ENCODE results near the gene PPARD. TPM values are rescaled to one million over a fixed set of nuclear protein-coding genes. Genes with fewer than 3 reads are reported as not detected.
"Not testable (repeated sequence)": the region's sequence is repeated elsewhere in the genome, so short reads cannot be mapped to it uniquely, and the experiment has no call there.

PPARD gene
- total RNA-seq, 1 donor from 2014 or later, result 29.1 TPM

GRCh38 chr6:35302604-35303241 is 39.6 kb upstream of the PPARD start:
- Mint-ChIP-seq H3K9me3 (no peaks in the 10 kb centered on the region), H3K4me3 (ENCODE audit: low read depth) (peak overlapping the region; percentile 84), H3K27me3 (ENCODE audit: low read depth) (no peaks in the 10 kb centered on the region), H3K27ac (peak overlapping the region; percentile 90), H3K4me1 (ENCODE audit: low read depth) (peaks cover 54% of the 10 kb centered on the region), H3K36me3 (ENCODE audit: low read depth) (peaks cover 56% of the 10 kb centered on the region)
- intact Hi-C loops (cut with micrococcal nuclease), result loop anchor here (1.0 to 5.0 kb wide), 7 partner anchors 9 to 430 kb away; partner anchors contain the start of genes FANCE, PPARD and RPL10A
- DNase-seq (ENCODE audit: low spot score), result peak; percentile 88

- Mint-ChIP-seq H3K9me3 (no peaks in the 10 kb centered on the region), H3K27me3 (ENCODE audit: low read depth) (no peaks in the 10 kb centered on the region), H3K36me3 (ENCODE audit: low read depth) (peaks cover 61% of the 10 kb centered on the region), H3K27ac (peak overlapping the region; percentile 90), H3K4me1 (ENCODE audit: low read depth) (peaks cover 59% of the 10 kb centered on the region), H3K4me3 (ENCODE audit: low read depth) (peak overlapping the region; percentile 84)
- intact Hi-C loops (cut with micrococcal nuclease), result loop anchor here (5.0 kb wide), 1 partner anchor 428 kb away; no protein-coding TSS in a partner anchor
- no peak for DNase-seq (ENCODE audit: low spot score)
Measured at GRCh38 chr6:35304299-35304698, 38.1 kb upstream of the PPARD start.

- peaks cover 62% of the 10 kb centered on the region for H3K36me3 Mint-ChIP-seq (ENCODE audit: low read depth)
- no peak overlapping the region for H3K27ac Mint-ChIP-seq
- no peaks in the 10 kb centered on the region for H3K27me3 Mint-ChIP-seq (ENCODE audit: low read depth)
- H3K9me3 Mint-ChIP-seq, result no peaks in the 10 kb centered on the region
- DNase-seq (ENCODE audit: low spot score), result no peak
- H3K4me1 Mint-ChIP-seq (ENCODE audit: low read depth), result peaks cover 60% of the 10 kb centered on the region
- intact Hi-C loops (cut with micrococcal nuclease), result no loop called here
- no peak overlapping the region for H3K4me3 Mint-ChIP-seq (ENCODE audit: low read depth)
Measured at GRCh38 chr6:35305117-35305516, 37.2 kb upstream of the PPARD start.

DNA sequence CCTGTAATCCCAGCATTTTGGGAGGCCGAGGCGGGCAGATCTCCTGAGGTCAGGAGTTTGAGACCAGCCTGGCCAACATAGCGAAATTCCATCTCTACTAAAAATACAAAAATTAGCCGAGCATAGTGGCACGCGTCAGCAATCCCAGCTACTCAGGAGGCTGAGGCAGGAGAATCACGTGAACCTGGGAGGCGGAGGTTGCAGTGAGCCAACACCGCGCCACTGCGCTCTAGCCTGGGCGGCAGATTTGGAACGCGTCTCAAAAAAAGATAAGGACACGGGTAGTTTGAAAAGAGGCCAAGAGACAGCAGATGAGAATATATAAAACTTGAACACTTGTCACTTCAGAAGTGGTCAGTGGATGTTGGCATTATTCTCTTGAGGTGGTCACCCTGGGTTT is 35.2 kb upstream of the PPARD start:
- H3K27ac Mint-ChIP-seq; H3K4me3 Mint-ChIP-seq (ENCODE audit: low read depth); DNase-seq (ENCODE audit: low spot score); H3K9me3 Mint-ChIP-seq; H3K27me3 Mint-ChIP-seq (ENCODE audit: low read depth); intact Hi-C loops (cut with micrococcal nuclease): not testable (repeated sequence)
- Mint-ChIP-seq H3K4me1 (ENCODE audit: low read depth) (peaks cover 65% of the 10 kb centered on the region), H3K36me3 (ENCODE audit: low read depth) (peaks cover 69% of the 10 kb centered on the region)

- Mint-ChIP-seq H3K4me1 (ENCODE audit: low read depth) (peaks cover 68% of the 10 kb centered on the region), H3K36me3 (ENCODE audit: low read depth) (peaks cover 73% of the 10 kb centered on the region), H3K27ac (peak overlapping the region; percentile 93)
- intact Hi-C loops (cut with micrococcal nuclease); H3K27me3 Mint-ChIP-seq (ENCODE audit: low read depth); DNase-seq (ENCODE audit: low spot score); H3K9me3 Mint-ChIP-seq; H3K4me3 Mint-ChIP-seq (ENCODE audit: low read depth): not testable (repeated sequence)
Measured at GRCh38 chr6:35308543-35308942, 33.8 kb upstream of the PPARD start.

GRCh38 chr6:35309611-35310264 is 32.6 kb upstream of the PPARD start:
- Mint-ChIP-seq H3K27me3 (ENCODE audit: low read depth) (no peaks in the 10 kb centered on the region), H3K36me3 (ENCODE audit: low read depth) (peaks cover 76% of the 10 kb centered on the region)

DNA sequence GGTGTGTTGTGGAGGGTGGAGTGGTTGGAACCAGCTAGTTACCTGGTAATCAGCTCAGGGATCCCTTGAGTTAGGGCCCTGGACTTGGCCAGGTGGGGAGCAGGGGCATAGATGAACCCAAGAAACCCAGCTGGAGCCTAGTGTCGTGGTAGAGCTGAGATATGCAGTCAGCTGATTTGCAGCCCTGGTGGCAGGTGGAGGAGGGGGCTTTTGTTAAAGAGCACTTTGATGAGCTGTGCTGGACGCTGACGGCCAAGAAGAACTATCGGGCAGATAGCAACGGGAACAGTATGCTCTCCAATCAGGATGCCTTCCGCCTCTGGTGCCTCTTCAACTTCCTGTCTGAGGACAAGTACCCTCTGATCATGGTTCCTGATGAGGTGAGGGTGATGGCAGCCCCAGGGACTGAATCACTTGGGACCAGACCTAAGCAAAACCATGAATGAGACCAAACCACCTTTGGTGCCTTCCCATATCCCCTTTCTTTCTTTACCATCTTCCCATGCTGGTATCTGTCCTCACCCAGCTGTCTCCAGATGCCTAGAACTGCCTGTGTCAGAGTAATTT is 32.0 kb upstream of the PPARD start:
- Mint-ChIP-seq H3K9me3 (no peaks in the 10 kb centered on the region), H3K36me3 (ENCODE audit: low read depth) (peaks cover 80% of the 10 kb centered on the region), H3K4me3 (ENCODE audit: low read depth) (peak overlapping the region; percentile 31), H3K27me3 (ENCODE audit: low read depth) (no peaks in the 10 kb centered on the region), H3K4me1 (ENCODE audit: low read depth) (peaks cover 71% of the 10 kb centered on the region), H3K27ac (peak overlapping the region; percentile 93)
- DNase-seq (ENCODE audit: low spot score), result no peak
- intact Hi-C loops (cut with micrococcal nuclease), result no loop called here

More at GRCh38 chr6:35309611-35310264, 32.6 kb upstream of the PPARD start:
- no peak for DNase-seq (ENCODE audit: low spot score)
- H3K4me1 Mint-ChIP-seq (ENCODE audit: low read depth), result peaks cover 67% of the 10 kb centered on the region
- intact Hi-C loops (cut with micrococcal nuclease), result no loop called here
- H3K9me3 Mint-ChIP-seq, result no peaks in the 10 kb centered on the region
- peak overlapping the region; percentile 93 for H3K27ac Mint-ChIP-seq
- peak overlapping the region; percentile 31 for H3K4me3 Mint-ChIP-seq (ENCODE audit: low read depth)

GRCh38 chr6:35311390-35312075 is 30.8 kb upstream of the PPARD start:
- Mint-ChIP-seq H3K27ac (peak overlapping the region; percentile 93), H3K9me3 (no peaks in the 10 kb centered on the region), H3K4me3 (ENCODE audit: low read depth) (peak overlapping the region; percentile 63), H3K4me1 (ENCODE audit: low read depth) (peaks cover 70% of the 10 kb centered on the region), H3K36me3 (ENCODE audit: low read depth) (peaks cover 88% of the 10 kb centered on the region), H3K27me3 (ENCODE audit: low read depth) (no peaks in the 10 kb centered on the region)
- peak; percentile 54 for DNase-seq (ENCODE audit: low spot score)
- intact Hi-C loops (cut with micrococcal nuclease), result loop anchor here (1.0 kb wide), 1 partner anchor 8 kb away; no protein-coding TSS in a partner anchor

DNA sequence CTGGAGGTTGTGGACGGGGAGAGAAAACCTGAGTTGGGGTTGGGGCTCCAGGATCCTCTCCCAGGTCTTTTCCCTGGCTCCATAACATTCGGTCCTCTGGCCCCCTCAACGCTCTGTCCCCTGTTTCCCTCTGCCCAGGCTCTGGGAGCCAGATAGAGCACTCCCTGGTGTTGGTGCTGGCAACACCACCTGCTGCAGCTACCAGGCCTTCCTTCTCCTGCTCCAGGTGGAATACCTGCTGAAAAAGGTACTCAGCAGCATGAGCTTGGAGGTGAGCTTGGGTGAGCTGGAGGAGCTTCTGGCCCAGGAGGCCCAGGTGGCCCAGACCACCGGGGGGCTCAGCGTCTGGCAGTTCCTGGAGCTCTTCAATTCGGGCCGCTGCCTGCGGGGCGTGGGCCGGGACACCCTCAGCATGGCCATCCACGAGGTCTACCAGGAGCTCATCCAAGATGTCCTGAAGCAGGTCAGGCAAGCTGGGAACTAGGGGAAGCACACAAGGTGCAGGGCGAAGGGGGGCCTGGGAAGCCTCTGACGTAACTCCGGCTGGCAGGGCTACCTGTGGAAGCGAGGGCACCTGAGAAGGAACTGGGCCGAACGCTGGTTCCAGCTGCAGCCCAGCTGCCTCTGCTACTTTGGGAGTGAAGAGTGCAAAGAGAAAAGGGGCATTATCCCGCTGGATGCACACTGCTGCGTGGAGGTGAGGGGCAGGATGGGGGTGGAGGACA is 30.1 kb upstream of the PPARD start:
- Mint-ChIP-seq H3K4me1 (ENCODE audit: low read depth) (peaks cover 64% of the 10 kb centered on the region), H3K27ac (peak overlapping the region; percentile 93), H3K9me3 (no peaks in the 10 kb centered on the region), H3K4me3 (ENCODE audit: low read depth) (peak overlapping the region; percentile 63), H3K36me3 (ENCODE audit: low read depth) (peaks cover 88% of the 10 kb centered on the region), H3K27me3 (ENCODE audit: low read depth) (no peaks in the 10 kb centered on the region)
- DNase-seq (ENCODE audit: low spot score), result no peak
- intact Hi-C loops (cut with micrococcal nuclease), result no loop called here

- no peaks in the 10 kb centered on the region for H3K27me3 Mint-ChIP-seq (ENCODE audit: low read depth)
- DNase-seq (ENCODE audit: low spot score), result no peak
- H3K4me1 Mint-ChIP-seq (ENCODE audit: low read depth), result peaks cover 62% of the 10 kb centered on the region
- H3K36me3 Mint-ChIP-seq (ENCODE audit: low read depth), result peaks cover 88% of the 10 kb centered on the region
- peak overlapping the region; percentile 15 for H3K4me3 Mint-ChIP-seq (ENCODE audit: low read depth)
- H3K27ac Mint-ChIP-seq, result peak overlapping the region; percentile 93
- H3K9me3 Mint-ChIP-seq, result no peaks in the 10 kb centered on the region
- intact Hi-C loops (cut with micrococcal nuclease), result no loop called here
Measured at GRCh38 chr6:35312807-35313206, 29.6 kb upstream of the PPARD start.

DNA sequence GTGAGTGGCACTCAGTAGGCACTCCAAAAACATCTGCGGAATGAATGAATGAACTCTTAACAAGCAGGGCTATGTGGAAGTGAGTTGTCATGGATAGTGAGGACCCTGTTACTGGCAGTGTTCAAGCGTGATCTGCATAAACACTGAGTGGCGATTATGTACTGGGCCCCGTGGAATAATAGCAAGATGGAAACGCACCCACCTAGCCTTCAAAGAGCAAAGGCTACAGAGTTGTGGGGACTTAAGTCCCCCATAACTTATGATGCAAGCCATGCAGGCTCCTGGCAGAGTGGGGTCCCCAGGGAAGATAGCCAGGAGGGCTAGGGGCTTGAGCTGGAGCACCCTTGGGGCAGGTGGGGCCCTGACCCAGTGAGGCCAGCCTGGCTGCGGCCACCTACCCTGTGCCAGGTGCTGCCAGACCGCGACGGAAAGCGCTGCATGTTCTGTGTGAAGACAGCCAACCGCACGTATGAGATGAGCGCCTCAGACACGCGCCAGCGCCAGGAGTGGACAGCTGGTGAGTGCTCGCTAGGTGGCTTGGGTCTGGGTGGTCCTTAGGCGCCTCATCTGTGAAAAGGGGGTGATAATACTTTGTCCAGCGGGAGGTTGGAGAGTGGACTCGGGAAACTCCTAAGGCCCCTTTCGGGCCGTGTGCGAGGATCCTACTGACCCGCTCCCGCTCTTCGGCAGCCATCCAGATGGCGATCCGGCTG is 24.7 kb upstream of the PPARD start:
- Mint-ChIP-seq H3K27me3 (ENCODE audit: low read depth) (no peaks in the 10 kb centered on the region), H3K4me1 (ENCODE audit: low read depth) (peaks cover 21% of the 10 kb centered on the region), H3K4me3 (ENCODE audit: low read depth) (no peak overlapping the region), H3K36me3 (ENCODE audit: low read depth) (peaks cover 88% of the 10 kb centered on the region), H3K9me3 (no peaks in the 10 kb centered on the region), H3K27ac (no peak overlapping the region)
- intact Hi-C loops (cut with micrococcal nuclease), result no loop called here
- no peak for DNase-seq (ENCODE audit: low spot score)
